ENCODE data around the gene SLC9A1. TPM values are rescaled to one million over a fixed set of nuclear protein-coding genes. Genes with fewer than 3 reads are reported as not detected.

Gene SLC9A1
- total RNA-seq, 1 experiment from 2014 or later, result 35.3 TPM

DNA sequence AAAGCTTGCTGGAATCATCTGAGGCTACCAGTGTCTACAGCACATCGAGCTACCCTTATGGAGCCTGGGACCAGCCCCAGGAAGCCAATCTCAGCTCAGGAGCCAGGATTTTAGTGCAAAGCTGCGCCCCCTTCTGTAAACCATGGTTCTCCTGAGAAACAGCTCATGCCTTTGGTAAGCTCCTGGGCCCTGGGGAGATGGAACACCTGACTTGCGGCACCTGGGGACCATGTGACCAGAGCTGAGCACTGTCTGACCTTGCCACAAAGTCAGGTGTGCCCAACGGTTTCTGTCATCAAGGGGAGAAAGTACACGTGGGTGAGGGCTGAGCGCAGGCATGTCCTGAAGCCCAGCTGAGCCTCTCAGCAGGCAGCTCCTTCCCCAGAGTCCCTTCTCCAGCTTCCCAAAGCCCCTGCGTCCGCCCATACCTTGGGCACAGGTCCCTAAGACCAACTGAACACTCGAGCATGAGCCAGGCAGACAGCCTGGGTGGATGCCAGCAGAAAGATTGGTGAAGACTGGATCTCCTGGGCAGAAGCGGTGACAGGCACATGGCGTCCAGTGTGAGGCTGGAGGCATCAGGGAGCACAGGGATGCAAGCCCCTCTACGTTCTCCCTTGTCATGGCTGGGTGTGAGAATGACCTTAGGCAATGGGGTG is 84.4 kb downstream of the SLC9A1 start:
- Histone ChIP-seq H3K4me2 (ENCODE audit: low read depth, low read length, poor library complexity, severe bottlenecking) (no peak overlapping the region), H3K27me3 (ENCODE audit: low read length) (no peaks in the 10 kb centered on the region), H3K9me2 (replicated peaks; ENCODE audit: insufficient read depth, low read length) (no peaks in the 10 kb centered on the region), H3K4me1 (ENCODE audit: low read length) (no peaks in the 10 kb centered on the region), H3K36me3 (ENCODE audit: insufficient read depth, low read length) (no peaks in the 10 kb centered on the region), H3K4me3 (ENCODE audit: low read length) (no peak overlapping the region), H3K79me2 (ENCODE audit: low read length) (no peaks in the 10 kb centered on the region), H3K9ac (ENCODE audit: low read length) (no peak overlapping the region), H2AFZ (ENCODE audit: low read length) (no peak overlapping the region), H4K20me1 (ENCODE audit: insufficient read depth, low read depth, low read length) (no peaks in the 10 kb centered on the region), H3K27ac (ENCODE audit: low read length) (no peak overlapping the region), H3K9me3 (ENCODE audit: low read length) (no peaks in the 10 kb centered on the region)
- no peak for DNase-seq

DNA sequence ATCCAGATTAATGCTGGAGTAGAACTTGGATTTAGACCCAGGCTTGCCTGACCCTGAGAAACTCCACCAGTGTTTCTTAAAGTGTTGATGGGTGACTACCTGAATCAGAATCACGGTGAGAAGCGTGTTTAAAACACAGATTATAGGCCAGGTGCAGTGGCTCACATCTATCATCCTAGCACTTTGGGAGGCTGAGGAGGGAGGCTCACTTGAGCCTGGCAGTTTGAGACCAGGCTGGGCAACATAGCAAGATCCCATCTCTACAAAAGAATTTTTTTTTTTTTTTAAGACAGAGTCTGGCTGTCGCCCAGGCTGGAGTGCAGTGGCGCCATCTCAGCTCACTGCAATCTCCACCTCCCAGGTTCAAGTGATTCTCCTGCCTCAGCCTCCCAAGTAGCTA is 86.0 kb downstream of the SLC9A1 start:
- Histone ChIP-seq H3K79me2 (ENCODE audit: low read length) (no peaks in the 10 kb centered on the region), H3K9me2 (replicated peaks; ENCODE audit: insufficient read depth, low read length) (no peaks in the 10 kb centered on the region), H3K9ac (ENCODE audit: low read length) (no peak overlapping the region), H3K27me3 (ENCODE audit: low read length) (no peaks in the 10 kb centered on the region), H2AFZ (ENCODE audit: low read length) (no peak overlapping the region), H3K9me3 (ENCODE audit: low read length) (no peaks in the 10 kb centered on the region), H3K4me1 (ENCODE audit: low read length) (no peaks in the 10 kb centered on the region), H3K36me3 (ENCODE audit: insufficient read depth, low read length) (no peaks in the 10 kb centered on the region), H3K4me3 (ENCODE audit: low read length) (no peak overlapping the region), H3K27ac (ENCODE audit: low read length) (no peak overlapping the region), H3K4me2 (ENCODE audit: low read depth, low read length, poor library complexity, severe bottlenecking) (no peak overlapping the region), H4K20me1 (ENCODE audit: insufficient read depth, low read depth, low read length) (no peaks in the 10 kb centered on the region)
- DNase-seq, result no peak

DNA sequence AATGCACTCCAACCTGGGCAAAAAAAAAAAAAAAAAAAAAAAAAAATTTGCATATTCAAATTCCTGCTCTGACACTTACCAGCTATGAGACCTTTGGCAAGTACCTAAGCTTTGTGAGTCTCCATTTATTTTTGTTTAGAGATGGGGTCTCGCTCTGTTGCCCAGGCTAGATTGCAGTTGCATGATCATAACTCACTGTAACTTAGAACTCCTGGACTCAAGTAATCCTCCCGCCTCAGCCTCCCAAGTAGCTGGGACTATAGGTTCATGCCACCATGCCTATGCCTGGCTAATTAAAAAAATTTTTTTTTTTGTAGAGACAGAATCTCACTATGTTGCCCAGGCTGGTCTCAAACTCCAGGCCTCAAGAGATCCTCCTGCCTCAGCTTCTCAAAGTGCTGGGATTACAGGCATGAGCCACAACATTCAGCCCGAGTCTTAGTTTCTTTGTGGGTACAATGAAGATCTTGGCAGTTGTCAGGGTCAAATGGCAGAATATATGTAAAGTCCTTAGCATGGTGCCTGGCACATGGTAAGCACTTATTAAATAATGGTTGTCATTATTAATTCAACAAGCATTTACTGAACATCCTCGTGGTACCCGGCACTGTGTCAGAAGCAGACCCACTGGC is 88.8 kb downstream of the SLC9A1 start:
- H4K20me1 ChIP-seq (ENCODE audit: insufficient read depth, low read depth, low read length), result no peaks in the 10 kb centered on the region
- no peaks in the 10 kb centered on the region for H3K4me1 ChIP-seq (ENCODE audit: low read length)
- DNase-seq, result peak; percentile 59
- no peak overlapping the region for H3K4me2 ChIP-seq (ENCODE audit: low read depth, low read length, poor library complexity, severe bottlenecking)
- no peaks in the 10 kb centered on the region for H3K27me3 ChIP-seq (ENCODE audit: low read length)
- no peak overlapping the region for H3K9ac ChIP-seq (ENCODE audit: low read length)
- H2AFZ ChIP-seq (ENCODE audit: low read length), result no peak overlapping the region
- no peaks in the 10 kb centered on the region for H3K9me2 ChIP-seq (replicated peaks; ENCODE audit: insufficient read depth, low read length)
- no peak overlapping the region for H3K4me3 ChIP-seq (ENCODE audit: low read length)
- H3K36me3 ChIP-seq (ENCODE audit: insufficient read depth, low read length), result no peaks in the 10 kb centered on the region
- H3K79me2 ChIP-seq (ENCODE audit: low read length), result no peaks in the 10 kb centered on the region
- no peaks in the 10 kb centered on the region for H3K9me3 ChIP-seq (ENCODE audit: low read length)
- H3K27ac ChIP-seq (ENCODE audit: low read length), result no peak overlapping the region

DNA sequence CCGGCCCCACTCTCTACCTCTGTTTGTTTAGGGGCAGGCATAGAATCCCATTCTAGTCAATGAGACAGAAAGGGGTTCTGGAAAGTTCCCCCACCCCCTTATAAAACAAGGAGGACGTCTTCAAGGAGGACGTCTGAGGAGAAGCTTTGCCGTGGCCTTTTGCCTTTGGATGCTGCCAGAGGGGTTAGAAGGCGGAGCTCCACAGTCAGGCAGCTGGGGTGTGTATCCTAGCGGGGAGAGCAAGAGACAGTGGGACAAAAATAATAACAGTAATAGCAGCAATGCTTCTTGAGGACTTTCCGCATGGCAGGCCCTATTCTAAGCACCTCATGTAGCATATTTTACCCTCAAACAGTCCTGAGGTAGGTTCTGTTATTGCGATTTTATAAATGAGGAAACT is 94.0 kb downstream of the SLC9A1 start:
- Histone ChIP-seq H3K4me1 (ENCODE audit: low read length) (peaks cover 10% of the 10 kb centered on the region), H3K79me2 (ENCODE audit: low read length) (no peaks in the 10 kb centered on the region), H3K36me3 (ENCODE audit: insufficient read depth, low read length) (no peaks in the 10 kb centered on the region), H3K4me3 (ENCODE audit: low read length) (no peak overlapping the region), H3K27me3 (ENCODE audit: low read length) (no peaks in the 10 kb centered on the region), H3K9me3 (ENCODE audit: low read length) (no peaks in the 10 kb centered on the region), H3K9ac (ENCODE audit: low read length) (no peak overlapping the region), H4K20me1 (ENCODE audit: insufficient read depth, low read depth, low read length) (no peaks in the 10 kb centered on the region), H3K9me2 (replicated peaks; ENCODE audit: insufficient read depth, low read length) (no peaks in the 10 kb centered on the region), H2AFZ (ENCODE audit: low read length) (no peak overlapping the region), H3K27ac (ENCODE audit: low read length) (no peak overlapping the region), H3K4me2 (ENCODE audit: low read depth, low read length, poor library complexity, severe bottlenecking) (no peak overlapping the region)
- no peak for DNase-seq

DNA sequence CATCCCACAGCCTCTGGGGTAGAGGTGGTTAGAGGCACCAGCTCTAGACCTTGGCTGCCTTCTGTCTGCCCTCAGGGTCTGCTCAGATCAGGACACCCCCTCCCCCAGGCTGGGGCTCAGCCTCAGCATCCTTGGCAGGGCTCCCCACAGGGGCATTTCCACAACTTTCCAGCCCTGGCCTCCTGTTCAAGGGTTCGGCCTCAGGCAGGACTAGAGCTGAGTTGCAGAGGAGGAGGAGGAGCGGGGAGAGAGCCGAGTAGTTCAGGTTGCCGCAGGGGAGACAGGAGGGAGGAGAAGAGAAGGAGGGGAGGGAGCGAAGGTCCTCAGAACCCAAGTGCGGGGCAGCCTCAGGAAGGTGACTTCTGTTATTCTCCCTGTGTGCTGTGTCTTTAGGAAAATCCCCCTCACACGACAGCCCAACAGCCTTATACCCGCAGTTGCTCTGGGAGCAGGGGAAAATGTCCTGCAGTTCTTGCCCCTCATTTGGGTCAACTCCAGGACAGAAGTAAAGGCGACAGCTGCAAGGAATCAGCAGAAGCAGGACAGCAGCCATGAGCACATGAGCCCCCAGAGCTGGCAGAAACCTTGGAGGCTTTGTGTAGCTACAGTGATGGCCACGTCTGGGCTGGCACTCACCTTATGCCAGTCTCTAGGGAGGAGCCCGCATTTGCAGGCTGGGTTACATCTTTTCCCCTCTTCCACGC is 95.8 kb downstream of the SLC9A1 start:
- Histone ChIP-seq H3K27me3 (ENCODE audit: low read length) (no peaks in the 10 kb centered on the region), H3K9me2 (replicated peaks; ENCODE audit: insufficient read depth, low read length) (no peaks in the 10 kb centered on the region), H3K4me3 (ENCODE audit: low read length) (no peak overlapping the region), H4K20me1 (ENCODE audit: insufficient read depth, low read depth, low read length) (no peaks in the 10 kb centered on the region), H3K4me2 (ENCODE audit: low read depth, low read length, poor library complexity, severe bottlenecking) (no peak overlapping the region), H3K27ac (ENCODE audit: low read length) (no peak overlapping the region), H3K79me2 (ENCODE audit: low read length) (no peaks in the 10 kb centered on the region), H3K9me3 (ENCODE audit: low read length) (no peaks in the 10 kb centered on the region), H3K4me1 (ENCODE audit: low read length) (peaks cover 10% of the 10 kb centered on the region), H3K9ac (ENCODE audit: low read length) (no peak overlapping the region), H3K36me3 (ENCODE audit: insufficient read depth, low read length) (no peaks in the 10 kb centered on the region), H2AFZ (ENCODE audit: low read length) (no peak overlapping the region)
- no peak for DNase-seq

DNA sequence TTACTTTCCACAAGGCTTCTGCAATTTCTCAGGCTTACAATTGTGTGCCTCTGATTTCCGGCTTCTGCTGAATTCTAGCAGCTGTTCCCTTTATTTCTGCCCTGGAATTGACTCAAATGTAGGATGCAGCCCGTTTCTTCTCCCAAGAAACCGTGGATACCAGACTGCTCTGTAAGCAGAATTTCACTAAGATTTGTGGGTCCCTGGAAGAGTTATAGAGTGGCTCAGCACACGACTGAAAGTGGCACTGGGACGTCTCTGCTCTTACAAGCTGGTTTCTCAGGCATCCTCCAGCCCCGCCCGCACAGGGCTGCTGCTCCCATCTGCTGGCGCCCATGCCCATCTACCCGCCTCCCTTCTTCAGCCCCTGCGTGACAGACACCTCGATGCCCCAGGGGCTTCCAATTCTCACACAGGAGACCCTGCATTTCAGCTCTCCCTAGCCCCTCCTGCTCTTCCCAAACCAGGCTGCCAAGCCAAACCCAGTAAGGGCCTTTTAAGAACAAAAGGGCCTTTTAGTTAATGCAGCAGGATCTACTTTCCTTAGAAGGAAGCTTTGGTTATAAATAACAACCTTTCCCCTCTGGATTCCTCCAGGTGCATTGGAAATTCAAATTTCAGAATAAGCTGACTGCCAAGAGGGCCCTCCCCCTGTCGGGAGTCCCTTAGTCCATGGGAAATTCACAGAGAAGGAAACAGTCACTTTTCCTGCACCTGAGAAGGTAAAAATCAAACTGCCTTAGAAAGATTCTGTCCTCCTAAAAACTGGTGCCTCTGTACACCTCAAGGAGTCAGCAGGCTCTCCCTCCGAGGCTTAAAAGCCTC is 96.9 kb downstream of the SLC9A1 start:
- no peaks in the 10 kb centered on the region for H3K27me3 ChIP-seq (ENCODE audit: low read length)
- H3K4me3 ChIP-seq (ENCODE audit: low read length), result no peak overlapping the region
- H3K9ac ChIP-seq (ENCODE audit: low read length), result 0 out of 2 replicates have a peak overlapping the region, but pooled peaks have one; percentile 29
- H3K4me1 ChIP-seq (ENCODE audit: low read length), result peaks cover 10% of the 10 kb centered on the region
- no peaks in the 10 kb centered on the region for H3K9me3 ChIP-seq (ENCODE audit: low read length)
- no peaks in the 10 kb centered on the region for H3K79me2 ChIP-seq (ENCODE audit: low read length)
- no peak for DNase-seq
- H3K27ac ChIP-seq (ENCODE audit: low read length), result no peak overlapping the region
- H2AFZ ChIP-seq (ENCODE audit: low read length), result peak overlapping the region; percentile 68; the same call in 1 of the 2 replicates
- no peaks in the 10 kb centered on the region for H3K9me2 ChIP-seq (replicated peaks; ENCODE audit: insufficient read depth, low read length)
- H4K20me1 ChIP-seq (ENCODE audit: insufficient read depth, low read depth, low read length), result no peaks in the 10 kb centered on the region
- no peak overlapping the region for H3K4me2 ChIP-seq (ENCODE audit: low read depth, low read length, poor library complexity, severe bottlenecking)
- H3K36me3 ChIP-seq (ENCODE audit: insufficient read depth, low read length), result no peaks in the 10 kb centered on the region

DNA sequence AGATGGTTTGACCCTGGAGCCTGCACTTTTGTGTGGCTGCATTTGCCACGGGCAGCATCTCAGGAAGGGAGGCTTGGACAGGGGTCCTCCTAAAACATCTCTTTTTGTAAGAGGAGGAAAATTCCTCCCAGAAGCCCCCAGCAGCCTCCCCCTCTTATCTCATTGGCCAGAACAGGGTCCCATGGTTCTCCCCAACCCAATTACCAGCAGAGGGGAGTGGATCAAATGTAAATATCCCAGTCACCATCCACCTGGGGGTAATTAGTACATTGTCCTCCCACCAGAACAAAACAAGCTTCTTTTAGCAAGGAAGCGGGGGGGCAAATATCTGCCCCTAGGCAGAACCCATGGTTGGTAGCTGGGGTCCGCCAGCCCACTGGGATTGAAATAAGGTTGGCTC is 97.5 kb downstream of the SLC9A1 start:
- Histone ChIP-seq H2AFZ (ENCODE audit: low read length) (peak overlapping the region; percentile 68; the same call in 1 of the 2 replicates), H3K4me1 (ENCODE audit: low read length) (peaks cover 10% of the 10 kb centered on the region), H3K9ac (ENCODE audit: low read length) (0 out of 2 replicates have a peak overlapping the region, but pooled peaks have one; percentile 29), H3K4me2 (ENCODE audit: low read depth, low read length, poor library complexity, severe bottlenecking) (no peak overlapping the region), H3K27me3 (ENCODE audit: low read length) (no peaks in the 10 kb centered on the region), H3K9me3 (ENCODE audit: low read length) (no peaks in the 10 kb centered on the region), H3K4me3 (ENCODE audit: low read length) (no peak overlapping the region), H3K36me3 (ENCODE audit: insufficient read depth, low read length) (no peaks in the 10 kb centered on the region), H3K27ac (ENCODE audit: low read length) (no peak overlapping the region), H3K79me2 (ENCODE audit: low read length) (no peaks in the 10 kb centered on the region), H4K20me1 (ENCODE audit: insufficient read depth, low read depth, low read length) (no peaks in the 10 kb centered on the region), H3K9me2 (replicated peaks; ENCODE audit: insufficient read depth, low read length) (no peaks in the 10 kb centered on the region)
- no peak for DNase-seq

Measured in Karpas-422 (cell line).